ENCODE results near the gene DZIP1L.

Gene DZIP1L

GRCh38 chr3:138033202-138033691 is 82.2 kb downstream of the DZIP1L start:
- DNase-seq (ENCODE audit: low read depth, low spot score), result no peak

DNA sequence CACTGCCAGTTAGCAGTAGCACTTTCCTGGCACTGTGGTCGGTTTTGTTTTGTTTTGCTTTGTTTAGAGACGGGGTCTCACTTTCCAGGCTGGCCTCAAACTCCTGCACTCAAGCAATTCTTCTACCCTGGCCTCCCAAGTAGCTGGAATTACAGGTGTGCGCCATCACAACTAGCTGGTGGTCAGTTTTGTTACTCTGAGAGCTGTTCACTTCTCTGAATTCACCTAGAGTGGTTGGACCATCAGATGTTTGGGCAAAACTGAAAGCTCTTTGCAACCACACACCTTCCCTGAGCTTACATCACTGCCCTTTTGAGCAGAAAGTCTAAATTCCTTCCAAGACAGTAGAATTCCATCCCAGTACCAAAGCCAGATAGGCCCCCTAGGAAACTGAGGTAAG is 82.8 kb downstream of the DZIP1L start:
- no peak for DNase-seq (ENCODE audit: low read depth, low spot score)

DNA sequence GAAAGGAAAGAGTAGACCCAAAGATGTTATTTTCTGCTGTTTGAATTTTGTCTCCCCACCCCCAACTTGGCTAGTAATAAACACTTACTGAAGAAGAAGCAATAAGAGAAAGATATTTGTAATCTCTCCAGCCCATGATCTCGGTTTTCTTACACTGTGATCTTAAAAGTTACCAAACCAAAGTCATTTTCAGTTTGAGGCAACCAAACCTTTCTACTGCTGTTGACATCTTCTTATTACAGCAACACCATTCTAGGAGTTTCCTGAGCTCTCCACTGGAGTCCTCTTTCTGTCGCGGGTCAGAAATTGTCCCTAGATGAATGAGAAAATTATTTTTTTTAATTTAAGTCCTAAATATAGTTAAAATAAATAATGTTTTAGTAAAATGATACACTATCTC is 83.9 kb downstream of the DZIP1L start:
- no peak for DNase-seq (ENCODE audit: low read depth, low spot score)

DNA sequence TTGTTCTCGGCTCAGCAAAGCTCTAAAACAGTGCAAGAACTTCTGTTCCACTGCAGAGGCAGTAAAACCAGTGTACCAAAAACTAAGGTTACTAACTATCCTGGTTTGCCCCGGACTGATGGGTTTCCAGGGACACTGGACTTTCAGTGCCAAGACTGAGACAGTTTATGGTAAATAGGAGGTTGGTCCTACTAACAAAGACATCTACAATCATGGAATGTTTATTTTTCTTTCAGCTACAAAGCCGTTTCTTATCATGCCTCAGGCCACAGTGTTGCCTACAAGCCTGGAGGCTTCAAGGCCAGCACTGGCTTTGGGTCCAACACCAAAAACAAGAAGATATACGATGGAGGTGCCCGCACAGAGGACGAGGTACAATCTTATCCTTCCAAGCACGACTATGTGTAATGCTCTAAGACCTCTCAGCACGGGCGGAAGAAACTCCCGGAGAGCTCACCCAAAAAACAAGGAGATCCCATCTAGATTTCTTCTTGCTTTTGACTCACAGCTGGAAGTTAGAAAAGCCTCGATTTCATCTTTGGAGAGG is 84.6 kb downstream of the DZIP1L start:
- DNase-seq (ENCODE audit: low read depth, low spot score), result no peak

DNA sequence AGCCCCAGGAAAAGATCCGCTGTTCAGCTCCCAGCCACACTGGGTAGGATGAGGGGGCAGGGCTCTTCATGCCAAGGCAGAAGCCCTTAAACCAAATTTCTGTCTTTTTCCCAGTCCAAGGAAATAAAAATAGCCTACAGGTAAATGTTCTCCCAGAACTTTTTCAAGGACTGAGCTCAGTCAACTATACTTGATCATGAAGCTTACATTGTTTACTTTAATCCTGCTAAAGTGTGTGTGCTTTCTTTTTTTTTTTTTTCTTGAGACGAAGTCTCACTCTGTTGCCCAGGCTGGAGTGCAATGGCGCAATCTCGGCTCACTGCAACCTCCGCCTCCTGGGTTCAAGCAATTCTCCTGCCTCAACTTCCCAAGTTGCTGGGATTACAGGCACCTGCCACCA is 87.6 kb downstream of the DZIP1L start:
- DNase-seq (ENCODE audit: low read depth, low spot score), result no peak

- DNase-seq (ENCODE audit: low read depth, low spot score), result no peak
Measured at GRCh38 chr3:138025553-138025952, 89.9 kb downstream of the DZIP1L start.

- no peak for DNase-seq (ENCODE audit: low read depth, low spot score)
Measured at GRCh38 chr3:138023754-138024153, 91.7 kb downstream of the DZIP1L start.

GRCh38 chr3:138019281-138020069 is 95.9 kb downstream of the DZIP1L start:
- DNase-seq (ENCODE audit: low read depth, low spot score), result no peak

DNA sequence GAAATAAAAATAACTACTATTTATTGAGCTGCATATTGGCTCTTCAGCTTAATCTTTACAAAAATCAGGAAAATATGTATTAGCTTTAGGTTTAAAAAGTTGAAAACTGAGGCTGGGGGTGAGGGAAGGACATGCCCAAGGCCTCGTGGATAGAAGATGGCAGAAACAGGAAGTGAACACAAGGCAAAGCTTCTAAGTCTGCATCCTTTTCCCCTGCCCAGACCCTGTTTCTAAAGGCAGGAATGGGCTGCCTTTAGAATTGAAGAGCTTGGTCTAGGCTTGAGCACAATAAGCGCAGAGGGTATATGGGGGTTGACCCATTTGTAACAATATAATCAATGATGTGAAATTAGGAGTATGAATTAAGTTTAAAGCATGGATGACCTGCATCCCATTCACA is 99.3 kb downstream of the DZIP1L start:
- DNase-seq (ENCODE audit: low read depth, low spot score), result no peak

DNA sequence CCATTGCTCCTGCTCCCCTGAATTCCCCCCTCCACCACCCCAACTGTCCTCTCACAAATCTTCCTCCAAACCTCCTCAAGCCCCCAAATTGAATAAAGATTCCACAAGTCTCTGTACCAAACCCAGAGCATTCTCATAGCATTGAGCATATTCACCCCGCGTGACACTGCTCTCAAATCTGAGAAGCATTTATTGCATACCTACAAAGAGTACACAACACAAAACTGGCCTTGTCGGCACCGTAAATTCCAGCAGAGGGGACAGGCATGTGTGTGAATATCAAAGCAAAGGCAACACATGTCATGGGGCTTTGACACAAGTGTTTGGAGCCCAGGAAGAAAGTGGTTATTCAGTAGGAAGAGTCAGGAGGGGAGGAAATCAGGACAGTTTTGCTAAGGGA is 102.9 kb downstream of the DZIP1L start:
- no peak for DNase-seq (ENCODE audit: low read depth, low spot score)
